Measurements from ENCODE around the gene TFB2M. TPM values are rescaled to one million over a fixed set of nuclear protein-coding genes. Genes with fewer than 3 reads are reported as not detected.

The TFB2M gene
- total RNA-seq, 1 experiment from 2014 or later = 52.0 TPM

DNA sequence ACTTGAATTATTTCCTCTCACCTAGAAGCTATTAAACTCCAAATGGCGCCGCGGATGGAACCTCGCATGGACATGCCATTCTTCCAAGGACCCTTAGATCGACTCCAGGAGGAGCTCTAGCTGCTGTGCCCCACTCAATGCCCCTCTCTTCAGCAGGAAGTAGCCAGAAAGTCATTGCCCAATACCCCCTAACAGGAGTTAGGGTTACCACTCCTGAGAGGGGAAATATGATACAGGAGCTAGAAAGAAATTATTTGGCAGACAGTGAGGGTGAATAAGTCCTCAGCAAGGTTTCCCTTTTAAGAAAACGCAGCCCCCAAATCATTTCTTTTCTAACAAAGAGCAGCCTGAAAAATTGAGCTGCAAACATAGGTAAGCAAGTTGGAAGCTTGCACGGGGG is 28.6 kb downstream of the TFB2M start:
- TF ChIP-seq CTCF (IDR thresholded peaks at IDR 0.05; ENCODE audit: unreplicated experiment) = no peak
- no peak overlapping the region for H3K27ac Mint-ChIP-seq (ENCODE audit: low read depth, unreplicated experiment)
- no TSS peak for BruUV-seq (replicated peaks)
- H3K4me1 Mint-ChIP-seq (ENCODE audit: insufficient read depth, unreplicated experiment) = no peaks in the 10 kb centered on the region
- H3K9me3 Mint-ChIP-seq (ENCODE audit: unreplicated experiment) = no peaks in the 10 kb centered on the region
- DNase-seq (ENCODE audit: unreplicated experiment) = no peak
- intact Hi-C loops (cut with micrococcal nuclease) = no loop called here
- CTCF ChIA-PET = interaction anchor here (0.7 to 1.1 kb wide), 4 partner anchors 11 to 152 kb away, joined by 3 to 5 read pairs (median 4); no protein-coding TSS in a partner anchor
- no peaks in the 10 kb centered on the region for H3K27me3 Mint-ChIP-seq (ENCODE audit: insufficient read depth, unreplicated experiment)
- H3K4me3 Mint-ChIP-seq (ENCODE audit: unreplicated experiment) = no peak overlapping the region
- H3K36me3 Mint-ChIP-seq (ENCODE audit: insufficient read depth, unreplicated experiment) = peaks cover 34% of the 10 kb centered on the region
- POLR2A ChIA-PET = interaction anchor here (0.6 to 1.7 kb wide), 2 partner anchors 28 to 1465 kb away, joined by 3 to 7 read pairs; partner anchors contain the start of genes CNST and TFB2M

- peaks cover 9% of the 10 kb centered on the region for H3K9me3 Mint-ChIP-seq (ENCODE audit: unreplicated experiment)
- H3K4me1 Mint-ChIP-seq (ENCODE audit: insufficient read depth, unreplicated experiment) = peaks cover 3% of the 10 kb centered on the region
- H3K27me3 Mint-ChIP-seq (ENCODE audit: insufficient read depth, unreplicated experiment) = no peaks in the 10 kb centered on the region
- TF ChIP-seq CTCF (IDR thresholded peaks at IDR 0.05; ENCODE audit: unreplicated experiment) = no peak
- peaks cover 9% of the 10 kb centered on the region for H3K36me3 Mint-ChIP-seq (ENCODE audit: insufficient read depth, unreplicated experiment)
- H3K4me3 Mint-ChIP-seq (ENCODE audit: unreplicated experiment) = no peak overlapping the region
- ChIA-PET CTCF (interaction anchor here (1.4 to 2.6 kb wide), 3 partner anchors 26 to 39 kb away, joined by 5 to 9 read pairs (median 6); partner anchors contain the start of gene SMYD3), POLR2A (interaction anchor here (0.6 kb wide), 1 partner anchor 184 kb away, joined by 3 read pairs; no protein-coding TSS in a partner anchor)
- intact Hi-C loops (cut with micrococcal nuclease) = no loop called here
- DNase-seq (ENCODE audit: unreplicated experiment) = no peak
- BruUV-seq (replicated peaks) = no TSS peak
- no peak overlapping the region for H3K27ac Mint-ChIP-seq (ENCODE audit: low read depth, unreplicated experiment)
Measured at GRCh38 chr1:246534114-246534513, 31.9 kb downstream of the TFB2M start.

GRCh38 chr1:246533371-246533905 is 32.6 kb downstream of the TFB2M start:
- peaks cover 9% of the 10 kb centered on the region for H3K9me3 Mint-ChIP-seq (ENCODE audit: unreplicated experiment)
- H3K4me3 Mint-ChIP-seq (ENCODE audit: unreplicated experiment) = no peak overlapping the region
- H3K36me3 Mint-ChIP-seq (ENCODE audit: insufficient read depth, unreplicated experiment) = peaks cover 5% of the 10 kb centered on the region
- no peaks in the 10 kb centered on the region for H3K27me3 Mint-ChIP-seq (ENCODE audit: insufficient read depth, unreplicated experiment)
- no peak for TF ChIP-seq CTCF (IDR thresholded peaks at IDR 0.05; ENCODE audit: unreplicated experiment)
- peaks cover 10% of the 10 kb centered on the region for H3K4me1 Mint-ChIP-seq (ENCODE audit: insufficient read depth, unreplicated experiment)
- BruUV-seq (replicated peaks) = no TSS peak
- ChIA-PET CTCF (interaction anchor here (0.6 to 2.6 kb wide), 7 partner anchors 8 to 416 kb away, joined by 4 to 9 read pairs (median 5); partner anchors contain the start of gene SMYD3), POLR2A (interaction anchor here (0.6 kb wide), 1 partner anchor 183 kb away, joined by 3 read pairs; no protein-coding TSS in a partner anchor)
- no peak for DNase-seq (ENCODE audit: unreplicated experiment)
- H3K27ac Mint-ChIP-seq (ENCODE audit: low read depth, unreplicated experiment) = no peak overlapping the region
- intact Hi-C loops (cut with micrococcal nuclease) = no loop called here

DNA sequence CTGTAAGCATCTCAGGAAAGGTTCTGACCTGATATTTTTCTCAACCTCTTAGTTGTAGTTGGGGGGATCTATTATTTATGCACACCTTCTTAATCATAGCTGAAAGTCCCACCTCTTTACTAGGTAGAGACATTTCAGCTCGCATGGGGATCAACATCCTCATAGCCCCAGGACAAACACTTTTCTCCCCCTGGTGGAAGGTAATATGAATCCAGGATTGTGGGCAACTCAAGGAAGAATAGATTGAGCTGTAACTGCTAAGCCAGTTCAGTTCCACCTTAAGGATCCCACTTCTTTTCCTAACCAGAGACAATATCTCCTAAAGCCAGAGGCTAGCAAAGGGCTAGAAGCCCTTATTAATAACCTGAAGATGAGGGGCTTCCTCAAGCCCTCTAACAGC is 33.5 kb downstream of the TFB2M start:
- BruUV-seq (replicated peaks) = no TSS peak
- no peak for DNase-seq (ENCODE audit: unreplicated experiment)
- Mint-ChIP-seq H3K4me1 (ENCODE audit: insufficient read depth, unreplicated experiment) (peaks cover 12% of the 10 kb centered on the region), H3K9me3 (ENCODE audit: unreplicated experiment) (peaks cover 9% of the 10 kb centered on the region), H3K36me3 (ENCODE audit: insufficient read depth, unreplicated experiment) (peaks cover 5% of the 10 kb centered on the region), H3K27me3 (ENCODE audit: insufficient read depth, unreplicated experiment) (no peaks in the 10 kb centered on the region), H3K4me3 (ENCODE audit: unreplicated experiment) (no peak overlapping the region), H3K27ac (ENCODE audit: low read depth, unreplicated experiment) (no peak overlapping the region)
- TF ChIP-seq CTCF (IDR thresholded peaks at IDR 0.05; ENCODE audit: unreplicated experiment) = no peak
- intact Hi-C loops (cut with micrococcal nuclease) = no loop called here
- ChIA-PET CTCF (interaction anchor here (0.6 to 2.6 kb wide), 4 partner anchors 15 to 917 kb away, joined by 3 to 9 read pairs (median 4); no protein-coding TSS in a partner anchor), POLR2A (interaction anchor here (0.8 kb wide), 1 partner anchor 1537 kb away, joined by 3 read pairs; no protein-coding TSS in a partner anchor)

Measured in MCF 10A (cell line).